Measurements from ENCODE around the gene POLK. TPM values are rescaled to one million over a fixed set of nuclear protein-coding genes. Genes with fewer than 3 reads are reported as not detected.
A peak's percentile ranks its signal among the peaks of the same experiment; 100 is the strongest.
"Not testable (repeated sequence)": the region's sequence is repeated elsewhere in the genome, so short reads cannot be mapped to it uniquely, and the experiment has no call there.

The POLK gene
- total RNA-seq, 1 donor from 2014 or later, result 42.2 TPM

DNA sequence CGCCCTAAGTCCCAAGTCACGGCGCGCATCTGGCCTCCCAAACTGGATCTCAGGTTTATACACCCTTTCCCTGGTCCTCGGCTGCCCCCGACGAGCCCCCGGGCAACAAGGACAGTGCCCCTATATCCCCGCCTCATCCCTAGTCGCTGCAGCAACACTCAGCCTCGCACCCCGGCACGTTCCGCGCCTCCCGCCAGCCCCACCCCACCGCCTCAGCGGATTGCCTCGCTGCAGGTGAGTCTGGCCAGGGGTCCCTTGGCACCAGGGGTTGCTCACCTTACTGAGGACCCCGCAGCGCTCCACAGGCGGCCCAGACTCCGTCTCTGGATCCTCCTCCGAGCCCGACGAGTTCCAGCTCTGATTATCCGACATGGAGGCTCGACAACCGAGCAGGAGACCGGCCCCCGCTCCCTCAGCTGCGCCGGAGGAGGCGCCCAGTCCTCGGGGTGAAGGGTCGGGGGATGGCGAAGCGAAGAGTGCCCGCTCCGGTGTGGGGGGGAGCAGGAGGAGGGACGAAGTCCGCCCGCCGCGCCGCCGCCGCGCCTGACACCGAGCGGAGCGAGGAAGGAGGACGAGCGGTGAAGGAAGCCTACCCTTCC, 756 bp upstream of the POLK start:
- no peak for DNase-seq

DNA sequence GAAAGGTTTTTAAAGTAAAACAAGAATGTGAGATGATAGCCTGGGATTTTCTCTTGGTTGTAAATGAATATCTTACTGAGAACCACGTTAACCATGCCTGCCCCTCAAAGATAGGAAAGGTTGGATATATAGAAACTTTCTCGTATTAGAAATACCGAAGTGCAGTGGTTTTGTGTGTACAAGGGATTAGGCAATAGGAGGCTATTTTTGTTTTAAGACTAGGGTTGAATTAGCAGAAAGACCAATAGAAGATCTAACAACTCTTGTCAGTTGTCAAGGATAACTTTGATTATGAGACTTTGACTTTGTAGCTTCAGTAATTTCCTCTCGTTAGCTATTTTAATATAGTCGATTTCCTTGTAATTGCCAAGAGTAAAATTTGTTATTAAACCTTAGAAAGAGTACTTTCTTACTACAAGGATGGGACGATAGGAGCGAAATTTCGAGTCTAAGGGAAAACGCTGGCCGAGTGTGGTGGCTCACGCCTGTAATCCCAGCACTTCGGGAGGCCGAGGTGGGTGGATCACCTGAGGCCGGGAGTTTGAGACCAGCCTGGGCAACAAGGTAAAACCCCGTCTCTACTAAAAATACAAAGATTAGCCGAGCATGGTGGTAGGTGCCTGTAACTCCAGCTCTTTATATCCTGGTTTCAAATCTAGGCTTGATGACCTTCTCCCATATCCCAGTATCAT, 838 bp downstream of the POLK start:
- DNase-seq, result peak; percentile 37

DNA sequence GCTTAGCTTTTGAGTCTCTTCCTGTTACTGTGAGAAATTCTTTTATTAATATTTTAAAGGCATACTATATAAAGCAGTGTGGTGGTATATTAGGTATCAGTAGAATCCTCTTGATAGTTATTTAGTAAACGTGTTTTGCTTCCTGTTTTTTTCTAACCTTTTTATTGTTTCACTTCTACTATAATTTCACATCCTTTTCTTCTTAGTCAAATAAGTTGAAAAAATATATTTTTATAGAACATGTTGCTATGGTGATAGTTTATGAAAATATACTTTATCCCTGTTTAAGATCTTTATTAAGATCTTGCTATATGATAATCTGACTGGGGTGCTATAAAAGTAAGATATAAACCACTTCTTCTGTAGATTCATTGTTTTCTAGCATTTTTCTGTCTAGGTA, 2.1 kb downstream of the POLK start:
- no peak for DNase-seq

DNA sequence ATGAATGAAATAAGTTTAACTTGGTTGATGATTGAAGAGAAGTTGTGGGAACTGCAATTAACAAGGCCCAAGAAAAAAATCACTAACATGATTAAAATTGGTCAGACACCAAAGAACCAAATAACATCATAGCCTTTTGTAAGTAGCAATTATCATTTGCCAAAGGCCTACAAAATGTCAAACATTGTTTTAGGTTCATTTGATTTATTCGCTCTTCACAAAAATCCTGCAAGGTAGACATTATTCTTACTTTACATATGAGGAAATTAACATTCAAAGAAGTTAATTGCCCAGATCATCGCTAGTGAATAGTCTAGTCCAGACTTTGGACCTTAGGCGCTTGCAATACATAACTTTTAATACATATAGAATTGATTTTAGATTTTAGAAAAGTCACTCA, 2.6 kb downstream of the POLK start:
- no peak for DNase-seq

DNA sequence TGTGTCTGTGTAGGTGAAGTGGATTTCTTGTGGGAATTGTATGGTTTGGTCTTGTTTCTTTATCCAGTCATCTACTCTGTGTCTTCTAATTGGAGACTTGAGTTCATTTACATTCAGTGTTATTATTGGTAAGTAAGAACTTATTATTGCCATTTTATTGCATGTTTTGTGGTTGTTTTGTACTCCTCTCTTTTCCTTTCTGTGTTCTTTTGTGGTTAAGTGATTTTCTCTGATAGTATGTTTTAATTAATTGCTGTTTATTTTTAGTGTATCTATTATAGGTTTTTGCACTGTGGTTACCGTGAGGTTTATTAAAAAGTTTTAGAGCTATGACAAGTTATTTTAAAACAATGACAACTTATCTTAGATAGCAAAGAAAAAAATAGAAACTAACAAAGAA, 8.1 kb downstream of the POLK start:
- no peak for DNase-seq

DNA sequence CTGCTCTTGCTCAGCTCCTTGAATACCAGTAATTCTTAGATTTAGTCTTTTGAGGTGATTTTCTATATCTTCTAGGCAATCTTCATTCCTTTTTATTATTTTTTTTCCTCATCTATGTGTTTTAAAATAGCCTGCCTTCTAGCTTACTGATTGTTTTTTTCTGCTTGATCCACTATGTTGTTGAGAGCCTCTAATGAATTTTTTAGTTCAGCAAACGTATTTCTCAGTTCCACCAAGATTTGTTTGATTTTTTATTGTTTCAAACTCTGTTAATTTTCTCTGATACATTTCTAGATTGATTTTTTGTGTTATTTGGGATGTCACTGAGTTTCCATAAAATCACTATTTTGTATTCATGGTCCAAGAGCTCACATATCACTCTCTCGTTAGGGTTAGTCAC, 9.5 kb downstream of the POLK start:
- DNase-seq, result no peak

DNA sequence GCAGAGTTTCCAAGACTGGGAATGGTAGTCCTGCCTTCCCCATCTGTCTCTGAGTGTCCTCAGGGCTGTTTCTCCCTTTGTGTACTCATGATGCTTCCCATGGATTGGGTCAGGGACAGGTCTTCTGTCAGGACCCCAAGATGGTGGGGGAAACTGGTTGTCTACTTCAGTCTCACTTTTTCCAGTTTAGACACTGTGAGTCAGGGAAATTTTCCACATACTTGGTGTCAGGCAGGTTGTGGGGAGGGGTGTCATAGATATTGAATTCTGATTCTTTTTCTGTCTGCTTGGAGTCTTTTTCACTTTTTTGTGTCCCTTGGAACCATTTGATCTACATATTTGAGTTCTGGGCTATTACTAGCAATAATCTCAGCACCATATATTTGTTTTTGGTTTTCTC, 10.3 kb downstream of the POLK start:
- DNase-seq, result no peak

DNA sequence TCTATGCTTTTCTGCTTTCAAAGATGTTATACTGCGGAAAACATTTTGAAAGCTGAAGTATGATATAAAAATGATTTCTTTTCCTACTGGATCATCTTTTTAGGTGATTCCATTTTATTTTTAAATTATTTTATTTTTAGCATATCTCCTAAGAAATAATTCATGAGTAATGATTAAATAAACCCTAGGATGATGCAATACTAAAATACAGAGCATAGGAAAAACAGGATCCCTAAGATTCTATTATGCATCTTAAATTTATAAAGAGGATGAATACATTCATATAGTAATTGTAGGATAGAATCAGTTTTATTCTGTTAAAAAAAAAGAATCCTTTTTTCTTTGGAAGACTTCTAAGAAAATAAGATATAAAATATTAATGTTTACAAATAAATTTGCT, 10.9 kb downstream of the POLK start:
- no peak for DNase-seq

DNA sequence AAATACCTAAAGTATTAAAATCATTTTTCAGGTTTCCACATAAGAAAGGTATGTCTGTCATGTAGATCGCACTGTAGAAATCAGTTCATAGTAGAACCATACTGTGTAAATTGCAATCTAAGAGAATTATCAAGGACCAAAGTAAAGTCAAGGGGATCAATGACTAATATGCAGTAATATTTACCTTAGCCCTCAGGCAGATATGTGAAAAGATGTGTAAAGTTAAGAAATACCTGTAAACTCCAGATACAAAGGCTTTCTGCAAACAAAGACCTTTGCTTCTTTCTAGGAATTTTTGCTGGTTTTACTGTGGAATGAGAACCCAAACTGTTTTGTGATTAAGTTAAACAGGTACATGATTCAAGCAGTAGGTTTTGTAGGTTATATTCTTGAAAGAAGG, 11.6 kb downstream of the POLK start:
- no peak for DNase-seq

DNA sequence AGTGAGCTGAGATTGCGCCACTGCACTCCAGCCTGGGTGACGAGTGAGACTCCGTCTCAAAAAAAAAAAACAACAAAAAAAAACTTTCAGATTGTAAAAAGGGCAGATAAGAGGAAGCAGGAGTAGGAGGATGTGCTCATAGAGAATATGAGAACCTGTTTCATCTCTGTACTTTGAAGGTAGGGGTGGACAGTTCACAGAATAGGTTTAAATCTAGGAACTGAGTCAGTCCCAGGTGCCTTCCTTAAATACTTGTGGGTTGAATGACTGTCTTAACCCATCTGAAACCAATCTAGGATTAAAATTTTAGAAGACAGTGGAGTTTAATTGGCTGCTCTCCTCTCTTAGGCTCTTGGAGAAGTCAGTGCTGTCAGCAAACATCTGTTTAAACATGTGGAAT, 12.4 kb downstream of the POLK start:
- DNase-seq, result peak; percentile 34

DNA sequence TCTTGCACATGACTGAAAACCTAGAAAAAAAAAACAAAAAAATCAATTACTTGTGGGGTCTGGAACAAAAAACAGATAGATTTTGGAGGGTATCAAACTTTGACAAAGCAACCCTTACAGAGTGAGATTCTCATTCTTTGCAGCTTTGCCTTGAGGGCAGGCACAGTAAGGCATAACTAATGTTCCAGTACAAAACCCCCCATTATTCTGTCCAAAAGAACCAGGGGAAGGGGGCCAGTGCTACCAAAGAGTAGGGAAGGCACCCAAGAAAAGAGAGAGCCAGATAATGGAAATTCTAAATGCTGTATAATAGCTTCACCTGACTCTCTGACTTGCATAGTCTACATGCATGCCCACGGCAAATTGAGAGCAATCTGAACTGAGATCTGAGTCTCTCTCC, 12.9 kb downstream of the POLK start:
- DNase-seq, result no peak

DNA sequence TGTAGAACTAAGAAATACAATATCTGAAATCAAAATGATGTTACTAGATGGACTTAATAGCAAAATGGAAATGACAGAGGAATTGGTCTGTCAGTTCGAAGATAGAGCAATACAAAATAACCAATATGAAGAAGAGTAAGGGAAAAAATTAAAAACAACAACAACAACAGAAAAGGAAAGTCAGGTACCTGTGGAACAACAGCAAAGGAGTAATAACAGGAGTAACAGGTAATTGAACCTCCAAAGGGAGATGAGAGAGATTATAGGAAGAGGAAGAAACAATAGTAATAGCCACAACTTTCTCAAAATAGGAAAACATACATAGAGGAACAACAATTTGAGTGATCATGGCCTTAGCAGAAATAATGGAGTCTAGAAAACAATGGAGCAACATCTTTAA, 13.7 kb downstream of the POLK start:
- no peak for DNase-seq

DNA sequence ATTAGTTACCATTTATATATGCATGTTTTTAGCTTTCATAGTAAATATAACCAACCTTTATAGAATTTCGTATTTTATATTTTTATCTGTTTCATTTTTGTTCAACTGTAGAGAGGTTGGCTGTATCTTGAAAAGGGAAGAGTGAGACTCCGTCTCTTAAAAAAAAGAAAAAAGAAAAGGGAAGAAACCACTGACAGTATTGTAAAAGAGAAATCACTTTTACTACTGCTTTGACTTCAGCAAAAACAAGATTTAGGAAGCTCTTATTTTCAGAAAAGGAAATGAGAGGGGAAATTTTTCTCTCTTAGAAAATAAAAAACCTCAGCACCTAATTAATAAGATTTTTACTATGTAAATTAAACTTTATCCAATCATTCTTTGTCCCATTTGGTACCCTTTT, 14.4 kb downstream of the POLK start:
- DNase-seq, result no peak

DNA sequence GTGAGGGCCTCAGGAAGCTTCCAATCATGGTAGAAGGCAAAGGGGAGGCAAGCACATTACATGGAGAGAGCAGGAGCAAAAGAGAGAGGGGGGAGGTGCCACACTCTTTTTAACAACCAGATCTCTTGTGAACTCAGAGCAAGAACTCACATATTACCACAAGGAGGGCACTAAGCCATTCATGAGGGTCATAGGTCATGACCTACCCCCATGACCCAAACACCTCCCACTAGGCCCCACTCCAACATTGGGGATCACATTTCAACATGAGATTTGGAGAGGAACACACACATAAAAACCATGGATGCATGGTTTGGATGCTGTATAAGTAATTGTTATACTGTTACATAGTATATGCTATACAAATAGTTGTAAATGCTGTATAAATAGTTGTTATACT, 17.5 kb downstream of the POLK start:
- no peak for DNase-seq

DNA sequence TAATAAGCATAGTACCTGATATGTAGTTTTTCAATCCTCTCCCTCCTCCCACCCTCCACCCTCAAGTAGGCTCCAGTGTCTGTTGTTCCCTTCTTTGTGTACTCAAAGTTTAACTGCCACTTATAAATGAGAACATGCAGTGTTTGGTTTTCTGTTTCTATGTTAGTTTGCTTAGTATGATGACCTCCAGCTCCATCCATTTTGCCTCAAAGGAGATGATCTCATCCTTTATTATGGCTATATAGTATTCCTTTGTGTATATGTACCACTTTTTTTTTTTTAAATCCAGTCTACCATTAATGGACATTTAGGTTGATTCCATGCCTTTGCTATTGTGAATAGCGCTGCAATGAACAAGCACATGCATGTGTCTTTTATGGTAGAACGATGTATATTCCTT, 20.5 kb downstream of the POLK start:
- DNase-seq, result no peak

DNA sequence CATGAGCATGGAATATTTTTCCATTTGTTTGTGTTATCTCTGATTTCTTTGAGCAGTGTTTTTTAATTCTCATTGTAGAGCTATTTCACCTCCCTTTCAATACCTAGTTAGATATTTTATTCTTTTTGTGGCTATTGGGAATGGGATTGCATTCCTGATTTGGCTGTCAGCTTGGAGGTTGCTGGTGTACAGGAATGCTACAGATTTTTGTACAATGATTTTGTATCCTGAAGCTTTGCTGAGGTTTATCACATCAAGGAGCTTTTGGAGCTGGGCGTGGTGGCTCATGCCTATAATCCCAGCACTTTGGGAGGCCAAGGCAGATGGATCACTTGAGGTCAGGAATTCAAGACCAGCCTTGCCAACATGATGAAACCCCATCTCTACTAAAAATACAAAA, 22.0 kb downstream of the POLK start:
- DNase-seq, result not testable (repeated sequence)

DNA sequence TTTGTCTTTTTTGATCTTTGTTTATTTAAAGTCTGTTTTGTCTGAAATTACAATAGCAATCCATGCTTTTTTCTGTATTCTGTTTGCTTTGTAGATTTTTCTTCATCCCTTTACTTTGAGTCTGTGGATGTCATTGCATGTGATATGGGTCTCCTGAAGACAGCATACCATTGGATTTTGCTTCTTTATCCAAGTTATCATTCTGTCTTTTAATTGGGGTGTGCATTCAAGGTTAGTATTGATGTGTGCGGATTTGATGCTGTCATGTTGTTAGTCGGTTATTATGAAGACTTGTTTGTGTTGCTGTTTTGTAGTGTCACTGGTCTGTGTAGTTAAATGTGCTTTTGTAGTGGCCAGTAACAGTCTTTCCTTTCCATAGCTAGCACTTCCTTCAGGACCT, 23.0 kb downstream of the POLK start:
- no peak for DNase-seq

DNA sequence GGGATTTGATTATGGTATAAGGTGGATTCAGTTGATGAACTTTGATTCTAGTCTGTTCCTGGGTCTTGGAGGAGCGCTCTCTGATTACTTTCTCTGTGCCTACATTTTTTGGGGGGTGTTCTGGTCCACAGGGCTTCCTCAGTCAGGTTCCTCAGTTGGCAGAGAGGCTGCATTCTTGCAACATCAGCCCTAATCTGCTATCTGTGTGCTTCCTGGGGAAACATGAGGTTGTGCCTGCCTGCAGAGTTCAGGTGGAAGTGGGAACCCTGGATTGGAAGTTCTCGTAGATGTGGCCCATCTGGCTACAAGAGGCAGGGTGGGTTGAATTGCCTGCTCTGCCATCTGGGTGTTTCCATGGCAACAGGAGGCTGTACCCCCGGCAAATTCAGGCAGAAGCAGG, 24.5 kb downstream of the POLK start:
- DNase-seq, result no peak

DNA sequence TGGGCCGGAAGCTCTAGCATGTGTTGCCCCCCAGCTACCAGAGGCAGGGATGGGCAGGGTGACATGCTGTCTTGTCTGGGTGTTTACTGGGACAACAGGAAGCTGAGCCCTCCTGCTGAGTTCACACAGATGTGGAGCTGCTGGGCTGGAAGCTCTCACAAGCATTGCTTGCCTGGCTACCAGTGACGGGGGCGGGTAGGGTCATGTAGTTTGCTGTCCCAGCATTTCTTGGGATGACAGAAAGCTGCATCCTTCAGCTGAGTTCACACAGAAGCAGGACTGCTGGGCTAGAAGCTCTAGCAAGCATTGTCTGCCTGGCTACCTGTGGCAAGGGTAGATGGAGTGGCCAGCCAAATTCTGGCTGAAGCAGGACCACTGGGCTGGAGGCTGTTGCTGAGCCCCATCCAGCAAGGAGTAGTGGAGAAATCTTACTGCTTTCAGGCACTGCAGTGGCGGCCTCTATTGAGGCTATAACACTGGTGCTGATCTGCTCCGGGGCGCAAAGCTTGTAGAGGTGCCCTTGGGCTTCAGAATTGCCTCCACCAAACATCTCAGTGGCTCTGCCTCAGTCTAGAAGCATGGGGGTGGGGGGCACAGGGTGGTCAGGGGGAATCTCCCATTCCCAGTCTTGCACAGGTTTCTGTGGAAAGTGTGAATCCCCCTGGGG, 25.1 kb downstream of the POLK start:
- DNase-seq, result no peak

DNA sequence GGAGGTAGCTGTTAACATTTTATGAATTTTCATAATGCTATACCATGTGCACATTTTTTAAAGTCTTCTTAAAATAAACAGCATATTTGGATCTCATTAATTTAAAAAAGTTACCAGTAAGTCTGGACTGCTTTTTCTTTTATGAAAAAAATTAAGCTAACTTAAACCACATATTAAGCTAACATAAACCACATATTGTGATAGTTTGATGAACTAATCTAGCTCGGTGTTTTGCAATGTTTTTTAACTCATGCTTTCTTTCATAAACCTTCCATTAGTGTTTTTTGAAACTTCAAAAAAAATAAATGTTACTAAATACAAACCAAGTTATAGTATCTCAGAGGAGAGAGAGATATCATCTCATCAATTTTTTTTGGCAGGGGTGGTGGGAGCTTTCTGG, 26.5 kb downstream of the POLK start:
- DNase-seq, result no peak

DNA sequence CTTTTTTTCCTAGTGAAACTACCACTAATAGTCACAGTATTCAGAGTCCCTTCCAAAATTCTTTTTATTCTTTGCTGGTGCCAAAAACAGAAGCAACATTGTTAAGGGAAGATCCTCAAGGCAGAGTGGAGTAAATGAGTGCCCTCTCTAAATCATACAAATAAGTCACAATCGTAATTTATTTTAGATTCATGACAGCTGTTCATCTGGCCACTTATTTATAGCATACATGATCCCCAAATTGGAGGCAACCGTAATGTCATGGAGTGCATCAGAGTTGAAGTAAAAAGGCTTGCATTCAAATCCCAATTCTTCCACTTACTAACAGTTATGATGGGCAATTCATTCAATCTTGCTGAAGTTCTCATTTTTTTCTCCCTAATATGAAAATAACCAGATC, 33.4 kb downstream of the POLK start:
- no peak for DNase-seq

DNA sequence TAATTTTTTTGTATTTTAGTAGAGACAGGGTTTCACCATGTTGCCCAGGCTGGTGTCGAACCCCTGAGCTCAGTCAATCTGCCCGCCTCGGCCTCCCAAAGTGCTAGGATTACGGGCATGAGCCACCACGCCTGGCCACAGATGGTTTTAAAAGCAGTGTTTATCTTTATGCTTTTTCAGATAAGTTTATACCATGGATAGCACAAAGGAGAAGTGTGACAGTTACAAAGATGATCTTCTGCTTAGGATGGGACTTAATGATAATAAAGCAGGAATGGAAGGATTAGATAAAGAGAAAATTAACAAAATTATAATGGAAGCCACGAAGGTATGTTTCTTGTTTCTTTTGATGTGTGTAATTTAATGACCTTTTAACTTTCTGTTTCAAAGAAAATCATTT, 35.1 kb downstream of the POLK start:
- no peak for DNase-seq

DNA sequence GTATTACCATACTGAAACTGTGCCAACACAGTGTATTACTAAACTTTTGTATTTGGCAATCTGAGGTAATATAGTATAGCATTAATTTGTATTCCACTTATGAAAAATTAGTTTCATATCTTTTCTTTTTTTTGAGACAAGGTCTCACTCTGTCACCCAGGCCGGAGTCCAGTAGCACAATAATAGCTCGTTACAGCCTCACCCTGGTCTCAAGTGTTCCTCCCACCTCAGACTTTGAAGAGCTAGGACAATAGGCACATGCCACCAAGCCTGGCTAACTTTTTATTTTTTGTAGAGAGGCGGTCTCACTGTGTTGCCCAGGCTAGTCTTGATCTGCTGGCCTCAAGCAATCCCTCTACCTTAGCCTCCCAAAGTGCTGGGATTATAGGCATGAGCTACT, 36.1 kb downstream of the POLK start:
- DNase-seq, result no peak

DNA sequence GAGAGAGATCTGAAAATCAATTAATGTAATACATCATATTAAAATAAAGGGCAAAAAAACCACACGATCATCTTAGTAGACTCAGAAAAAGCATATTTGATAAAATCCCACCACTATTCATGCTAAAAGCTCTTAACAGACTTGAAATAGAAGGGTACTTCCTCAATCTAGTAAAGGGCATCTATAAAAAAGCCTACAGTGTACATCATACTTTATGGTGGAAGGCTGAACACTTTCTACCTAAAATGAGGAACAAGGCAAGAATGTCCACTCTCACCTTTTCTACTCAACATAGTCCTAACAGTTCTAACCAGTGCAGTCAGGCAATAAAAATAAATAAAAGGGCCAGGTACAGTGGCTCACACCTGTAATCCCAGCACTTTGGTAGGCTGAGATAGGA, 38.9 kb downstream of the POLK start:
- DNase-seq, result no peak
